Erythroblast (primary cell): ENCODE data around the gene PSMB1.

Source experiments
- GATA1 ChIP-seq: IDR thresholded peaks from 2 replicates; pipeline ENCODE4 v1.6.1; 2011; ENCODE audit warnings: low read depth, mild to moderate bottlenecking, control low read depth, low read length, moderate library complexity
- POLR2A ChIP-seq: IDR thresholded peaks from 2 replicates; pipeline ENCODE4 v1.6.1; 2011; ENCODE audit warnings: mild to moderate bottlenecking, low read length

DNA sequence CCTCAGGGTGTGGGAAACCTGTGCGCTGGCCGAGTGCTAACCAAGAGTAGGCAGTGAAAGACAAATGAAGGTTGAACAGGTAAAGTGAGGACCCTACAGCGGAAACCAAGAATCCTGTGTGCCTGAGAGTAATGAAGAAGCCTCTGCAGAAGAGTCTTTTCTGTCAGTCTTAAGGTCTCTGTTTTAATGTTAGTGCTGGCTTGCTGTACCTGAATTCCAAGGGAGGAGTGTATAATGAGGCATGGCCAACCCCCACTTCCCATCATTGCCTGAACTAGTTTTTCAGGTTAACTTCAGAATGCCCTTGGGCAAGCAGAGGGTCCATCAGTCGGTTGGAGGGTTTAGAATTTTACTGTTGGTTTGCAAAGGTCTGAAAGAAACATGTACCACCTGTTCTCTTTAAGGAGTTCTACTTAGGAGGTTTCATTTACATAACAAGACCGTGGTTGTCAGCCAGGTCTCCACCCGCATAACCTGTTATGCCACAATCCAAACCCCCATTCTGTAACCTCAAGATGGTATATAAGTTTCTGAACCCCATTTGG lies 31.9 kb upstream of the PSMB1 start:
- TF ChIP-seq POLR2A (no peak), GATA1 (no peak)
